Spinal cord (tissue), 10 donors: ENCODE results near the gene CCDC106. TPM values are rescaled to one million over a fixed set of nuclear protein-coding genes. Genes with fewer than 3 reads are reported as not detected.

Source experiments
- DNase-seq, 6 donors: peaks; one replicate each; pipeline versions ENCODE4 v3.0.0 to v3.0.0-alpha.2; 2013 to 2015; ENCODE audit warnings: low spot score in 6 of 6, low read depth in 4 of 6
- H3K27ac ChIP-seq: one replicate; pipeline ENCODE4 v1.5.1; 2013; ENCODE audit warnings: low read depth, low read length, control low read depth
- H3K27me3 ChIP-seq: one replicate; pipeline ENCODE4 v1.6.1; 2013; ENCODE audit warnings: low read length; ENCODE audit not compliant: control insufficient read depth, insufficient read depth
- H3K36me3 ChIP-seq: one replicate; pipeline ENCODE4 v1.6.1; 2013; ENCODE audit warnings: low read length; ENCODE audit not compliant: control insufficient read depth, insufficient read depth
- H3K4me1 ChIP-seq: one replicate; pipeline ENCODE4 v1.6.1; 2013; ENCODE audit warnings: low read length; ENCODE audit not compliant: control insufficient read depth, insufficient read depth
- H3K4me3 ChIP-seq: one replicate; pipeline ENCODE4 v1.5.1; 2013; ENCODE audit warnings: low read depth, low read length, control low read depth
- H3K9me3 ChIP-seq: one replicate; pipeline ENCODE4 v1.6.1; 2013; ENCODE audit warnings: low read length; ENCODE audit not compliant: control insufficient read depth, insufficient read depth
- WGBS: methylation state at CpG from one replicate; pipeline ENCODE4 v1.1.5; 2013; ENCODE audit warnings: missing lambda C conversion rate; ENCODE audit not compliant: insufficient coverage; 5-methylcytosine and 5-hydroxymethylcytosine counted together
- polyA plus RNA-seq, 2 donors: library from polyadenylated mRNA; unstranded; fragments of 120-200 nt; gene quantifications; one replicate each; pipeline ENCODE4 v1.2.1, GENCODE V29; 2013; ENCODE audit not compliant: insufficient read length in 2 of 2
- total RNA-seq, 2 donors: library from RNA; depleted of rRNA in 1 of 2; stranded (reverse); fragments of 120-200 nt in 1 of 2; fragments of >200 nt in 1 of 2; gene quantifications; one replicate each; pipeline versions ENCODE4 v1.2.3 to v1.2.4, GENCODE V29; 2013 to 2014
- donor health status: healthy.

Gene CCDC106
- total and polyA plus RNA-seq, 4 donors = 13.4 to 57.6 (median 35.5) TPM

DNA sequence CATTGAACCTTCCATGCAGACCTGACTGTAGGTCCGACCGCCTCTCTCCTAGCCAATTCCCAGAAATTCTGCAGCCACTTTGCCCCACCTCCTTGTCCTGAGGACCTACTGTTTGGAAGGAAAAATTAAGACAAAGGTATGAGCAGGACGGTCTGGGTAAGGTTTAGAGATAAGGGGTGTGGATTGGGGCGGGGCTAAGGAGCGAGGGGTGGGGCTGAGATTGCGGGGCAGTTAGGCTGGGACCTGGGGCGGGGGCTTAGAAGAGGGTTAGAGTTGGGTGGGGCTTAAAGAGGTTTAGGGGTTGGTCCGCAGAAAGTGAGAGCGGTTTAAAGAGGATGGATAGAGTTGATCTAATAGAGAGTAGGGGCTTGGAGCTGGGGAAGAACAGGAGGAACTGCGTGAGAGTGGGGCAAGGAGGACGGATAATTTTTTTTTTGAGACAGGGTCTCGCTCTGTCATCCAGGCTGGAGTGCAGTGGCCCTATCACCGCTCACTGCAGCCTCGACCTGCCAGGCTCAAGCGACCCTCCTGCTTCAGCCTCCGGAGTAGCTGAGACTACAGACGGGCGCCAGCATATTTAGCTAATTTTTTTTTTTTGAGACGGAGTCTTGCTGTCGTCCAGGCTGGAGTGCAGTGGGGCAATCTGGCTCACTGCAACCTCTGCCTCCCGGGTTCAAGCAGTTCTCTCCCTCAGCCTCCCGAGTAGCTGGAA lies 44.3 kb upstream of the CCDC106 start:
- Histone ChIP-seq H3K4me3 (no peak overlapping the region), H3K4me1 (peaks cover 38% of the 10 kb centered on the region), H3K9me3 (no peaks in the 10 kb centered on the region), H3K27ac (no peak overlapping the region), H3K27me3 (no peaks in the 10 kb centered on the region), H3K36me3 (peaks cover 22% of the 10 kb centered on the region)
- no peak for DNase-seq
- WGBS = 78% methylated on average over 20 of the region's 22 CpGs

DNA sequence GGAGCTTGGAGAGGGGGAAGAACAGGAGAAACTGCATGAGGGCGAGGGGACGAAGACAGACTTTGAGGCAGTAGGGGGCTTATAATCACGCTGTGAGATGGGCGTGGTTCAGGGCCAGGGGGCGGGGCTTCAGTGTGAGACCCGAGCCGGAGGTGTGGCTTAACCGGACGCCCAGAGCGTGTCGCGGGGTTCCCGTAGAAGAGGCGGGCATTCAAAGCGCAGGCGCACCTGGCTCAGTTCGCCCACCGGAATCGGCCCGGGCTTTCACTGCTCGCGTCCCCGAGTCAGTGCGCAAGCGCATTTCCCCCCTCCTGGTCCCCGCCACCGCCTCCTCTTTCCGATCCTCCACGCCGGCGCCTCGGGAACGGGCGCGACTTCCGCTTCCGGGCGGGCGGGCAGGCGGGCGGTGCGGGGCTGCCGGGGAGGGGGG lies 42.8 kb upstream of the CCDC106 start:
- peak; percentile 89 to 99 (median 96) for DNase-seq
- Histone ChIP-seq H3K4me3 (peak overlapping the region; percentile 56), H3K4me1 (peaks cover 34% of the 10 kb centered on the region), H3K9me3 (no peaks in the 10 kb centered on the region), H3K27ac (peak overlapping the region; percentile 98), H3K27me3 (no peaks in the 10 kb centered on the region), H3K36me3 (peaks cover 22% of the 10 kb centered on the region)
- under 1% methylated on average over 21 of the region's 43 CpGs for WGBS

DNA sequence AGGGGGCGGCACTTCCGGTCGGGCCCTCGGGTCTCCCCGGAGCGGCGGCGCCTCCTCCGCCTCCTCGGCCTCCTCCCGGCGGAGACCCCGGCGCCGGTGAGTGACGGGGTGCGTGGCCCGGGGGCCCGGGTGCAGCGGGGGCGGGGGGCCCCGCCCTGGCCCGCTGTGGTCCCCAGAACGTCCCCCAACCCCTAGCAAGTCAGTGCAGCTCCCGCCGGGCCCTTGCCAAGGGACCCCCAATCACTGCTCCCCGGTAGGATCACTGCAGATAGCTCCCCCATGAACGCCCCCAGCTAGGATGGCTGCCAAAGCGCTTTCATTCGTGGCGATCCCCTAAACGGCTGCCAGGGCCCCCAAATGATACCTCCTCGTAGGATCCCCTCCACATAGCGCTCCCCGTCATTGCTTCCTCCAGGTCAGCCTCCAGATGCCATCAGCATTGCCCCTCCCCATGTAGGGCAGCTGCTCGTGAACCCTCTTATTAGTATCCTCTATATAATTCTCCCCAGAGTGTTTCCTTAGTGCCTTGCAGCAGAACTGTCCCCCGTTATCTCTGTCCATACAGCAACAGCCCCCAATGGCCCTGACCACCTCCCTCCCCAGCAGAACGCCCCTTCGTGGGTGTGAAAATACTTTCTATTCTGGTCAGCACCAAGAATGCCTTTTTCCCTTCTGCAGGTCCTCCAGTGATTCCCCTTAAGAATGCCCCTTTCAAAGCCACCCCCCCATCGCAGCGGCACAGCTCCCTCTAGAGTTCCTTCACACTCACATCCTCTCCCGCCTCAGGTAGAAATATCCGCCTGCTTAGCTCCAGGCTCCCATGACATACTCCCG lies 42.2 kb upstream of the CCDC106 start, which contains the start of gene ZNF865:
ZNF865 (plus strand) TSS at position 11 of the 834 bp plus-strand sequence. CDS start 7,972 bp downstream, outside the sequence.
- peaks cover 31% of the 10 kb centered on the region for H3K4me1 ChIP-seq
- no peaks in the 10 kb centered on the region for H3K9me3 ChIP-seq
- H3K36me3 ChIP-seq = peaks cover 26% of the 10 kb centered on the region
- peak within 1 kb of the TSS; percentile 80 for H3K4me3 ChIP-seq
- H3K27me3 ChIP-seq = no peaks in the 10 kb centered on the region
- H3K27ac ChIP-seq = peak within 1 kb of the TSS; percentile 98
- peak in 3 of 6 donors; percentile 54 to 87 (median 85) for DNase-seq
- 0% methylated on average over 43 of the region's 44 CpGs for WGBS

- no peak for DNase-seq
- H3K27ac ChIP-seq = peak overlapping the region; percentile 93
- WGBS = 31% methylated on average over 12 of the region's 12 CpGs
- H3K27me3 ChIP-seq = no peaks in the 10 kb centered on the region
- peak overlapping the region; percentile 80 for H3K4me3 ChIP-seq
- H3K4me1 ChIP-seq = peaks cover 28% of the 10 kb centered on the region
- no peaks in the 10 kb centered on the region for H3K9me3 ChIP-seq
- H3K36me3 ChIP-seq = peaks cover 26% of the 10 kb centered on the region
Observed at GRCh38 chr19:55606471-55606787, 41.6 kb upstream of the CCDC106 start.

DNA sequence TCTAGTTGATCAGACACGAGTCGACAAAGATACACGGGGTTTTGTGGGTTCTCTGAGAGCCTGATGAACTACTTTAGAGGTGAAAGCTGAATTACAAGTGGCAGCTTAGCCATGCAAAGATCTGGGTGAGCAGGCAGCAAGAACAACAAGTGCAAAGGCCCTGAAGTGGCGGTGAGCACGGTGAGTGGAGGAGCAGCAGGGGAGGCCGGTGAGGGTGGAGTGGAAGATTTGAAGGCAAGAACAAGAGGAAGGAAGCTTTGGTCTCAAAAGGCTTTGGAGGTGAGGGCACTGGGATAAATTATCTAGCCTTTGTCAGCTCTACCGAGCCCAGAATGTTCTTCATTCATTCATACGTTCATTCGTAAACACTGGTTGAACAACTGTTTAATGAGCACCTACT lies 41.2 kb upstream of the CCDC106 start:
- DNase-seq = no peak

GRCh38 chr19:55609326-55609725 lies 38.7 kb upstream of the CCDC106 start:
- WGBS = 100% methylated on average over 5 of the region's 5 CpGs
- Histone ChIP-seq H3K4me3 (no peak overlapping the region), H3K27me3 (no peaks in the 10 kb centered on the region), H3K9me3 (no peaks in the 10 kb centered on the region), H3K36me3 (peaks cover 36% of the 10 kb centered on the region), H3K4me1 (peaks cover 22% of the 10 kb centered on the region), H3K27ac (no peak overlapping the region)
- no peak for DNase-seq

More for the DNA sequence above, 41.2 kb upstream of the CCDC106 start:
- Histone ChIP-seq H3K4me3 (no peak overlapping the region), H3K4me1 (peaks cover 28% of the 10 kb centered on the region), H3K27ac (no peak overlapping the region), H3K27me3 (no peaks in the 10 kb centered on the region), H3K9me3 (no peaks in the 10 kb centered on the region), H3K36me3 (peaks cover 30% of the 10 kb centered on the region)
- WGBS = 87% methylated on average over 6 of the region's 9 CpGs

- no peak overlapping the region for H3K27ac ChIP-seq
- peaks cover 9% of the 10 kb centered on the region for H3K4me1 ChIP-seq
- H3K9me3 ChIP-seq = no peaks in the 10 kb centered on the region
- 96% methylated on average over 10 of the region's 15 CpGs for WGBS
- no peaks in the 10 kb centered on the region for H3K27me3 ChIP-seq
- H3K36me3 ChIP-seq = peaks cover 56% of the 10 kb centered on the region
- no peak for DNase-seq
- H3K4me3 ChIP-seq = no peak overlapping the region
Observed at GRCh38 chr19:55611300-55611982, 36.6 kb upstream of the CCDC106 start.

GRCh38 chr19:55611983-55612645 lies 35.9 kb upstream of the CCDC106 start:
- 100% methylated on average over 2 of the region's 3 CpGs for WGBS
- Histone ChIP-seq H3K4me3 (no peak overlapping the region), H3K27ac (no peak overlapping the region), H3K36me3 (peaks cover 58% of the 10 kb centered on the region), H3K9me3 (no peaks in the 10 kb centered on the region), H3K4me1 (peaks cover 3% of the 10 kb centered on the region), H3K27me3 (no peaks in the 10 kb centered on the region)
- no peak for DNase-seq

GRCh38 chr19:55613396-55613795 lies 34.6 kb upstream of the CCDC106 start:
- Histone ChIP-seq H3K4me1 (no peaks in the 10 kb centered on the region), H3K27me3 (no peaks in the 10 kb centered on the region), H3K36me3 (peaks cover 62% of the 10 kb centered on the region), H3K27ac (no peak overlapping the region), H3K4me3 (no peak overlapping the region), H3K9me3 (no peaks in the 10 kb centered on the region)
- DNase-seq = no peak
- 97% methylated on average over 18 of the region's 27 CpGs for WGBS
